ENCODE measurements around the gene CDK8.

CDK8 gene

GRCh38 chr13:26372747-26373146 lies 118.8 kb downstream of the CDK8 start:
- H3K4me1 Mint-ChIP-seq (ENCODE audit: low read depth), result peaks cover 10% of the 10 kb centered on the region
- H3K27ac Mint-ChIP-seq, result peak overlapping the region; percentile 37
- H3K36me3 Mint-ChIP-seq (ENCODE audit: low read depth), result no peaks in the 10 kb centered on the region
- H3K4me3 Mint-ChIP-seq, result no peak overlapping the region
- no peaks in the 10 kb centered on the region for H3K27me3 Mint-ChIP-seq
- H3K9me3 Mint-ChIP-seq, result no peaks in the 10 kb centered on the region

- H3K36me3 Mint-ChIP-seq (ENCODE audit: low read depth), result no peaks in the 10 kb centered on the region
- H3K27me3 Mint-ChIP-seq, result no peaks in the 10 kb centered on the region
- no peaks in the 10 kb centered on the region for H3K9me3 Mint-ChIP-seq
- H3K4me3 Mint-ChIP-seq, result no peak overlapping the region
- peaks cover 6% of the 10 kb centered on the region for H3K4me1 Mint-ChIP-seq (ENCODE audit: low read depth)
- no peak overlapping the region for H3K27ac Mint-ChIP-seq
These were observed 122.5 kb downstream of the CDK8 start for GRCh38 chr13:26376430-26376829.

GRCh38 chr13:26377038-26377437 lies 123.1 kb downstream of the CDK8 start:
- peaks cover 6% of the 10 kb centered on the region for H3K4me1 Mint-ChIP-seq (ENCODE audit: low read depth)
- H3K36me3 Mint-ChIP-seq (ENCODE audit: low read depth), result no peaks in the 10 kb centered on the region
- H3K27me3 Mint-ChIP-seq, result no peaks in the 10 kb centered on the region
- H3K4me3 Mint-ChIP-seq, result no peak overlapping the region
- no peak overlapping the region for H3K27ac Mint-ChIP-seq
- H3K9me3 Mint-ChIP-seq, result no peaks in the 10 kb centered on the region

GRCh38 chr13:26378116-26378515 lies 124.2 kb downstream of the CDK8 start:
- Mint-ChIP-seq H3K9me3 (no peaks in the 10 kb centered on the region), H3K4me1 (ENCODE audit: low read depth) (peaks cover under 1% of the 10 kb centered on the region), H3K27me3 (no peaks in the 10 kb centered on the region)

GRCh38 chr13:26379831-26380230 lies 125.9 kb downstream of the CDK8 start:
- no peaks in the 10 kb centered on the region for H3K27me3 Mint-ChIP-seq
- no peak overlapping the region for H3K27ac Mint-ChIP-seq
- no peaks in the 10 kb centered on the region for H3K4me1 Mint-ChIP-seq (ENCODE audit: low read depth)
- H3K9me3 Mint-ChIP-seq, result no peaks in the 10 kb centered on the region
- H3K4me3 Mint-ChIP-seq, result no peak overlapping the region
- H3K36me3 Mint-ChIP-seq (ENCODE audit: low read depth), result no peaks in the 10 kb centered on the region

More at GRCh38 chr13:26378116-26378515, 124.2 kb downstream of the CDK8 start:
- Mint-ChIP-seq H3K36me3 (ENCODE audit: low read depth) (no peaks in the 10 kb centered on the region), H3K4me3 (no peak overlapping the region), H3K27ac (no peak overlapping the region)

GRCh38 chr13:26380930-26381329 lies 127.0 kb downstream of the CDK8 start:
- Mint-ChIP-seq H3K4me1 (ENCODE audit: low read depth) (no peaks in the 10 kb centered on the region), H3K27ac (no peak overlapping the region), H3K4me3 (no peak overlapping the region), H3K36me3 (ENCODE audit: low read depth) (peaks cover 1% of the 10 kb centered on the region), H3K27me3 (no peaks in the 10 kb centered on the region), H3K9me3 (no peaks in the 10 kb centered on the region)

- Mint-ChIP-seq H3K27me3 (no peaks in the 10 kb centered on the region), H3K9me3 (no peaks in the 10 kb centered on the region), H3K4me1 (ENCODE audit: low read depth) (no peaks in the 10 kb centered on the region), H3K27ac (no peak overlapping the region), H3K36me3 (ENCODE audit: low read depth) (peaks cover 15% of the 10 kb centered on the region), H3K4me3 (no peak overlapping the region)
These were observed 128.4 kb downstream of the CDK8 start for GRCh38 chr13:26382366-26382765.

- peaks cover 19% of the 10 kb centered on the region for H3K36me3 Mint-ChIP-seq (ENCODE audit: low read depth)
- H3K27me3 Mint-ChIP-seq, result no peaks in the 10 kb centered on the region
- H3K4me3 Mint-ChIP-seq, result no peak overlapping the region
- H3K9me3 Mint-ChIP-seq, result no peaks in the 10 kb centered on the region
- no peaks in the 10 kb centered on the region for H3K4me1 Mint-ChIP-seq (ENCODE audit: low read depth)
- no peak overlapping the region for H3K27ac Mint-ChIP-seq
These were observed 128.9 kb downstream of the CDK8 start for GRCh38 chr13:26382835-26383234.

GRCh38 chr13:26384587-26384986 lies 130.7 kb downstream of the CDK8 start:
- H3K27ac Mint-ChIP-seq, result no peak overlapping the region
- H3K4me1 Mint-ChIP-seq (ENCODE audit: low read depth), result no peaks in the 10 kb centered on the region
- H3K27me3 Mint-ChIP-seq, result no peaks in the 10 kb centered on the region

GRCh38 chr13:26386026-26386425 lies 132.1 kb downstream of the CDK8 start:
- no peaks in the 10 kb centered on the region for H3K9me3 Mint-ChIP-seq
- H3K27ac Mint-ChIP-seq, result no peak overlapping the region
- no peaks in the 10 kb centered on the region for H3K4me1 Mint-ChIP-seq (ENCODE audit: low read depth)
- H3K36me3 Mint-ChIP-seq (ENCODE audit: low read depth), result peaks cover 27% of the 10 kb centered on the region
- no peaks in the 10 kb centered on the region for H3K27me3 Mint-ChIP-seq
- no peak overlapping the region for H3K4me3 Mint-ChIP-seq

More at GRCh38 chr13:26384587-26384986, 130.7 kb downstream of the CDK8 start:
- peaks cover 20% of the 10 kb centered on the region for H3K36me3 Mint-ChIP-seq (ENCODE audit: low read depth)
- no peaks in the 10 kb centered on the region for H3K9me3 Mint-ChIP-seq
- no peak overlapping the region for H3K4me3 Mint-ChIP-seq

- no peak overlapping the region for H3K4me3 Mint-ChIP-seq
- H3K27ac Mint-ChIP-seq, result no peak overlapping the region
- no peaks in the 10 kb centered on the region for H3K27me3 Mint-ChIP-seq
- H3K36me3 Mint-ChIP-seq (ENCODE audit: low read depth), result peaks cover 31% of the 10 kb centered on the region
- H3K4me1 Mint-ChIP-seq (ENCODE audit: low read depth), result no peaks in the 10 kb centered on the region
- H3K9me3 Mint-ChIP-seq, result no peaks in the 10 kb centered on the region
These were observed 136.3 kb downstream of the CDK8 start for GRCh38 chr13:26390203-26390602.

GRCh38 chr13:26400545-26400944 lies 146.6 kb downstream of the CDK8 start:
- Mint-ChIP-seq H3K9me3 (no peaks in the 10 kb centered on the region), H3K4me1 (ENCODE audit: low read depth) (no peaks in the 10 kb centered on the region), H3K36me3 (ENCODE audit: low read depth) (peaks cover 41% of the 10 kb centered on the region), H3K27ac (no peak overlapping the region), H3K4me3 (no peak overlapping the region), H3K27me3 (no peaks in the 10 kb centered on the region)

- Mint-ChIP-seq H3K4me1 (ENCODE audit: low read depth) (no peaks in the 10 kb centered on the region), H3K9me3 (no peaks in the 10 kb centered on the region), H3K27me3 (no peaks in the 10 kb centered on the region), H3K27ac (no peak overlapping the region), H3K4me3 (no peak overlapping the region), H3K36me3 (ENCODE audit: low read depth) (peaks cover 37% of the 10 kb centered on the region)
These were observed 147.1 kb downstream of the CDK8 start for GRCh38 chr13:26401069-26401468.

- Mint-ChIP-seq H3K27me3 (no peaks in the 10 kb centered on the region), H3K4me1 (ENCODE audit: low read depth) (no peaks in the 10 kb centered on the region), H3K9me3 (no peaks in the 10 kb centered on the region), H3K4me3 (no peak overlapping the region), H3K36me3 (ENCODE audit: low read depth) (peaks cover 40% of the 10 kb centered on the region), H3K27ac (no peak overlapping the region)
These were observed 147.7 kb downstream of the CDK8 start for GRCh38 chr13:26401578-26402021.

GRCh38 chr13:26406791-26407190 lies 152.9 kb downstream of the CDK8 start:
- Mint-ChIP-seq H3K36me3 (ENCODE audit: low read depth) (peaks cover 35% of the 10 kb centered on the region), H3K4me3 (no peak overlapping the region), H3K4me1 (ENCODE audit: low read depth) (no peaks in the 10 kb centered on the region), H3K9me3 (no peaks in the 10 kb centered on the region), H3K27me3 (no peaks in the 10 kb centered on the region), H3K27ac (no peak overlapping the region)

- H3K27ac Mint-ChIP-seq, result no peak overlapping the region
- peaks cover 11% of the 10 kb centered on the region for H3K9me3 Mint-ChIP-seq
- H3K27me3 Mint-ChIP-seq, result no peaks in the 10 kb centered on the region
- no peaks in the 10 kb centered on the region for H3K4me1 Mint-ChIP-seq (ENCODE audit: low read depth)
- no peak overlapping the region for H3K4me3 Mint-ChIP-seq
- peaks cover 11% of the 10 kb centered on the region for H3K36me3 Mint-ChIP-seq (ENCODE audit: low read depth)
These were observed 157.3 kb downstream of the CDK8 start for GRCh38 chr13:26411206-26411605.

Data from stimulated activated naive CD8-positive, alpha-beta T cell treated with anti-CD3 and anti-CD28 coated beads, Interleukin-15, Interleukin-2, amounts not matched to agents 100 ng/mL and 50 ng/mL, for 24 hours (primary cell).